Measurements from ENCODE around the gene CALHM4.

Gene CALHM4

GRCh38 chr6:116553451-116553850 lies at the start of gene CALHM4:
Gene CALHM4 (plus strand): TSS chr6:116553751. CDS start chr6:116553794, 43 bp downstream.
- DNase-seq = no peak

GRCh38 chr6:116507324-116507723 lies 46.2 kb upstream of the CALHM4 start:
- DNase-seq = no peak

- DNase-seq = no peak
Observed at GRCh38 chr6:116508527-116508926, 45.0 kb upstream of the CALHM4 start.

- peak in 2 of 56 donors; percentile 4 to 18 for DNase-seq
Observed at GRCh38 chr6:116511424-116512110, 42.0 kb upstream of the CALHM4 start, which contains the start of gene CALHM5. Gene CALHM5 (plus strand): TSS chr6:116511639. CDS start chr6:116511697, 58 bp downstream.

- DNase-seq = no peak
Observed at GRCh38 chr6:116512111-116512559, 41.4 kb upstream of the CALHM4 start.

GRCh38 chr6:116512734-116513133 lies 40.8 kb upstream of the CALHM4 start:
- no peak for DNase-seq

GRCh38 chr6:116513224-116513875 lies 40.2 kb upstream of the CALHM4 start:
- no peak for DNase-seq

GRCh38 chr6:116514111-116514510 lies 39.4 kb upstream of the CALHM4 start:
- DNase-seq = no peak

GRCh38 chr6:116515141-116515540 lies 38.4 kb upstream of the CALHM4 start:
- no peak for DNase-seq

GRCh38 chr6:116518621-116519368 lies 34.8 kb upstream of the CALHM4 start:
- DNase-seq = peak in 1 of 56 donors; percentile 2

GRCh38 chr6:116522896-116523295 lies 30.7 kb upstream of the CALHM4 start:
- no peak for DNase-seq

- no peak for DNase-seq
Observed at GRCh38 chr6:116524236-116524635, 29.3 kb upstream of the CALHM4 start.

GRCh38 chr6:116528133-116528532 lies 25.4 kb upstream of the CALHM4 start:
- no peak for DNase-seq

GRCh38 chr6:116528780-116529179 lies 24.8 kb upstream of the CALHM4 start:
- DNase-seq = no peak

GRCh38 chr6:116529466-116530290 lies 23.9 kb upstream of the CALHM4 start:
- DNase-seq = no peak

- DNase-seq = no peak
Observed at GRCh38 chr6:116530436-116530835, 23.1 kb upstream of the CALHM4 start.

GRCh38 chr6:116531675-116532570 lies 21.6 kb upstream of the CALHM4 start:
- DNase-seq = peak in 11 of 56 donors; percentile 2 to 69 (median 25)

- no peak for DNase-seq
Observed at GRCh38 chr6:116533233-116533957, 20.2 kb upstream of the CALHM4 start.

- no peak for DNase-seq
Observed at GRCh38 chr6:116535109-116535508, 18.4 kb upstream of the CALHM4 start.
